ENCODE measurements around the gene PRR5L. TPM values are rescaled to one million over a fixed set of nuclear protein-coding genes. Genes with fewer than 3 reads are reported as not detected.

Gene PRR5L
- total RNA-seq, 2 experiments from 2014 or later, result 3.4 to 4.5 TPM

DNA sequence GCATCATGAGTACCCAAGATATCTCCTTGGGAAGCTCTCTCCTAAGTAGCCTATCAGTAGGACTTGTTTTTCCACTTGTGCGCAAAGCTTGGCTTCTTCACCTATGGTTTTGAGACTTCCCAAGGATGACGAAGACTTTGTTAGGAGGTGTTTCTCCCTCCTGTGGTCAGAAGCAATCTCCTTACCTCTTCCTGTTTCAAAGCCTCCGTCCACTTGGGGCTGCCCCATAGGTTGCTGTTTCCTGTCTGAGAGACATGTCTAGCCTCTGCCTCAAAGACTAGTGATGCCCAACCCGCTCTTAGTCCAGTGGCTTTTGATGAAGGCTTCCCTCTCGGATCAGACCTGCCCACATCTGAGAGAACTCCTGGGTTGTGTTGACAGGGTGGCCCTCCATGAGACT, 121.1 kb downstream of the PRR5L start:
- no peak for DNase-seq
- no peak overlapping the region for H3K27ac Mint-ChIP-seq

DNA sequence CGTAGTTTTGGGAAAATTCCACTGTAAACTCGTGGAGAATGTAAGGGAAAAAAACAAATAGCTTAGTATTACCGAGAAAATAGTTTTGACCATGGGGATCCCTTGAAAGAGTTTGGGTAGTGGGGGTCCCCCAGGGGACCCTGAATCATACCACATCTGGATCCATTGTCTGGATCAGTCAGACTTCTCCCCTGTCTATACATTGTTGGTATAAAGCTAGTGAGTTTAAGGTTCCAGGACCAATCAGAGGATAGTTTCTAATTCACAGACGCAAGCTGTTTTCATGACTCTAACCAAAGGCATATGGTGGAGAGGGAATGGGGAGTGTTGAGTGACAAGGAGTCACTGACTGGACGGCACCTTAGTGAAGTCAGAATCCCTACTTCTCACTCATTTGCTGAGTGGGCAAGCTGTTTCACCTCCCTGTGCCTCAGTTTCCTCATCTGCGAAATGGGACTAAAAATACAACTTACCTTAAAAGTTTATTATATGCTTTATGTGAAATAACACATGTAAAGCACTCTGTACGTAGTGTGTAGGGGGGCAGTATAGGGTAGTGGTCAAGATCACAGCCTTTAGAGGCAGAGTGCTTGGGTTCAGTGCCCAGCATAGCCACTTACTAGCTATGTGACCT, 123.8 kb downstream of the PRR5L start:
- peaks cover 17% of the 10 kb centered on the region for H3K27me3 Mint-ChIP-seq (ENCODE audit: low read depth)
- DNase-seq (no peak), ATAC-seq (no peak)
- no peaks in the 10 kb centered on the region for H3K9me3 Mint-ChIP-seq (ENCODE audit: insufficient read depth)
- H3K27ac Mint-ChIP-seq, result no peak overlapping the region
- H3K36me3 Mint-ChIP-seq (ENCODE audit: low read depth), result peaks cover 3% of the 10 kb centered on the region
- ChIA-PET POLR2A (interaction anchor here (1.0 to 1.3 kb wide), 2 partner anchors 10 to 30 kb away, joined by 3 read pairs; no protein-coding TSS in a partner anchor), CTCF (interaction anchor here (1.0 to 2.5 kb wide), 7 partner anchors 10 to 130 kb away, joined by 3 to 14 read pairs (median 3); no protein-coding TSS in a partner anchor)
- H3K4me1 Mint-ChIP-seq (ENCODE audit: low read depth), result peaks cover 37% of the 10 kb centered on the region
- no peak overlapping the region for H3K4me3 Mint-ChIP-seq

More for the DNA sequence above, 121.1 kb downstream of the PRR5L start:
- Mint-ChIP-seq H3K36me3 (ENCODE audit: low read depth) (peaks cover 7% of the 10 kb centered on the region), H3K4me3 (no peak overlapping the region), H3K27me3 (ENCODE audit: low read depth) (peaks cover 11% of the 10 kb centered on the region), H3K4me1 (ENCODE audit: low read depth) (peaks cover 41% of the 10 kb centered on the region), H3K9me3 (ENCODE audit: insufficient read depth) (no peaks in the 10 kb centered on the region)
- POLR2A ChIA-PET, result no interaction called here
- CTCF ChIA-PET, result interaction anchor here (1.6 kb wide), 1 partner anchor 37 kb away, joined by 3 read pairs; no protein-coding TSS in a partner anchor
- ATAC-seq, result no peak

DNA sequence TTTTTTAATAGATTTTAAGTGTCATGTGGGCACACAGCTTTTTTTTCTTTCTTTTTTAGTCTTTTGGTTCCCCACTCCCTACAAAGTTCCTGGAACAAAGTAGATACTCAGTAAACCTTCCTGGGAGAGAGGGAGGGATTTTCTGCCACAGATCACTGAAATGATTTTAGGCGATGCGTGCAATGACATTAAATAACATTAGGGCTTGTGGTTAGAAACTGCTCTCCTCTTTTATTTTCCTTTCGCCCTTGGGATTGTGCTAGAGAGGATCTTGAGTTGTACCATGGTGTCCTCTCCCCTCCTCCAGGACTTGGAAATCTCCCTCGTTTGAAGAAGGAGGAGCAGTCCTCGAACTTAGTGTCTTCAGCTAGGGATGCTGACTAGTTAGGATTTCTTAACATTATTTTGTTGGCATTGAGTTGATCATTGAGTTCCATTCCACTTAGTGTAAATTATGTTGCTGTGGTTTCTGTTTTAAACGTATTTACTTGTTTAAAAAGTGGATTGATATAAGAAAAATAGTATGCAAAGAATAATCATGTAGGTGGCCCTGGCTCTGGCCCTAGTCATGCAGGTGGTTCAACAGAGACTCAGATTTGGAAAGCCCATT, 125.6 kb downstream of the PRR5L start:
- no peaks in the 10 kb centered on the region for H3K36me3 Mint-ChIP-seq (ENCODE audit: low read depth)
- POLR2A ChIA-PET, result interaction anchor here (0.6 kb wide), 1 partner anchor 10 kb away, joined by 3 read pairs; no protein-coding TSS in a partner anchor
- CTCF ChIA-PET, result interaction anchor here (1.2 to 2.6 kb wide), 6 partner anchors 9 to 71 kb away, joined by 3 to 14 read pairs (median 4); no protein-coding TSS in a partner anchor
- ATAC-seq (no peak), DNase-seq (no peak)
- no peak overlapping the region for H3K27ac Mint-ChIP-seq
- H3K4me3 Mint-ChIP-seq, result no peak overlapping the region
- H3K27me3 Mint-ChIP-seq (ENCODE audit: low read depth), result peaks cover 17% of the 10 kb centered on the region
- H3K9me3 Mint-ChIP-seq (ENCODE audit: insufficient read depth), result no peaks in the 10 kb centered on the region
- peaks cover 33% of the 10 kb centered on the region for H3K4me1 Mint-ChIP-seq (ENCODE audit: low read depth)

DNA sequence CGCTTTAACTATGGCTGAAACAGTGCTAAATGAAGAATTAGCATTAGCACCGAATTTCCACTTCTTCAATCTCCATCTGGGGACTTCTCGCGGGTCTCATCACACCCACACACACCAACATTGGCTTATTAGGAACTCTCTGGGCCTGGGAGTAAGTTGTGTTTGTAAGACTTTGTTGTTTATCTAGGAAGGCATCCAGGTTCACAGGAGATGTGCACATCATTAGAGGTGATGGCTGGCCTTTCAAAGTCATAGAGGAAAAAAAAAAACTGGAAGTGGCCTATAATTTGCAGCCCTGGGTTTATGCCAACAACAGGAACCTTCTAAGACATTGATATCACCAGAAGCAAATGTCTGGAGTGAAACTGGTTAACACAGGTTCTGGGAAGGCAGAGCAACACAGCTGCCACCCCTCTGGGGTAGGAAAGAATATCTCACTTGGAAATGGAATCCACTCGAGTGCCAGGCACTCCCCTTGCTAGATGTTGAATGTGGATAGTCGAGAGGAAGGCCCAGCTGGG, 129.5 kb downstream of the PRR5L start:
- CTCF ChIA-PET, result no interaction called here
- no peak for ATAC-seq

DNA sequence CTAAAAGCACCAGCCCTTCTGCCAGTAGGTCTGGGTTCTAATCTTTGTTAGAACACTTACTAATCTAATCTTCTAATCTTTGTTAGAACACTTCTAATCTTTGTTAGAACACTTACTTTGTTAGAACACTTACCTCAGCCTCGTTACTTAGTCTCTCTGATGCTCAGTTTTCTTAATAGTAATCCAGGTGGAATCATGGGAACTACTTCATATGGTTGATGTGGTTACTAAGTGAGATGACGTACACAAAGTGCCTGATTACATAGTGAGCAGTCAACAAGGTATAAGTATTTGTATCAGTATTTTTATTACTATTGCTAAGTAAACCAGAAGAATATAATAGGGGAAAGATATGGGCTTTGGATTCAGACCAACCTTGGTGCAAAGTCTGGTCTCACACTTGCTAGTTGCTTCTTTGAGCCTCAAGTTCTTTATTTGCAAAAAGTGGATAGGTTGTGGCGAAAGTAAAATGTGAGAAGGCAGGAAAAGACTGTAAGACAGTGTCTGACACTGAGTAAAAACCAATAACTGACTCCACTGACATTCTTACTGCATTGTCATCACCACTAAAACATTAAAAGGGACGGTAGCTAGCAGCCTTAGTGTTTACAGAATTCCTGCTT, 130.2 kb downstream of the PRR5L start:
- peaks cover 9% of the 10 kb centered on the region for H3K27me3 Mint-ChIP-seq (ENCODE audit: low read depth)
- ChIA-PET CTCF (no interaction called here), POLR2A (no interaction called here)
- no peaks in the 10 kb centered on the region for H3K9me3 Mint-ChIP-seq (ENCODE audit: insufficient read depth)
- peaks cover 8% of the 10 kb centered on the region for H3K4me1 Mint-ChIP-seq (ENCODE audit: low read depth)
- no peak overlapping the region for H3K4me3 Mint-ChIP-seq
- ATAC-seq (no peak), DNase-seq (no peak)
- no peaks in the 10 kb centered on the region for H3K36me3 Mint-ChIP-seq (ENCODE audit: low read depth)
- H3K27ac Mint-ChIP-seq, result no peak overlapping the region

More for the DNA sequence above, 129.5 kb downstream of the PRR5L start:
- POLR2A ChIA-PET, result no interaction called here
- no peaks in the 10 kb centered on the region for H3K9me3 Mint-ChIP-seq (ENCODE audit: insufficient read depth)
- H3K4me3 Mint-ChIP-seq, result no peak overlapping the region
- no peak overlapping the region for H3K27ac Mint-ChIP-seq
- H3K4me1 Mint-ChIP-seq (ENCODE audit: low read depth), result peaks cover 15% of the 10 kb centered on the region
- H3K27me3 Mint-ChIP-seq (ENCODE audit: low read depth), result peaks cover 9% of the 10 kb centered on the region
- no peak for DNase-seq
- H3K36me3 Mint-ChIP-seq (ENCODE audit: low read depth), result no peaks in the 10 kb centered on the region

DNA sequence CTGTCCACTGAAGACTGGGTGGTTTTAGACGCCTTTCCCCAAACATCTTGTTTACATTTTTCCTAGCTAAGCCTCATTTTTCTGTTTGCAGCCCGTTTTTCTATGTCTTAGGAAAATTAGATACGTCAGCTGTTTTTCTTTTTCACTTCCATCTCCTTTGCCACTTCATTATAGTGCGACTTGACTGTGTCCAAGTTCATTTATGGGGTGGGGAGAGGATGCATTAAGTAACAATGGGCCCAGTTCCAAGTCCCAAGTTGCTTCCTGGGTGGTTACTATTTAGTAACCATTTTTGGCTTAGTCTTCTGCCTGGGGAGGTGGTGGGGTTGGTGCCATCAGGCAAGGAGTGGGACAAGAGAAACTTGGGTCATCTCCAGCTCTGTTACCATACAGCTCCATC, 131.0 kb downstream of the PRR5L start:
- CTCF ChIA-PET, result no interaction called here
- POLR2A ChIA-PET, result no interaction called here
- no peak overlapping the region for H3K27ac Mint-ChIP-seq

DNA sequence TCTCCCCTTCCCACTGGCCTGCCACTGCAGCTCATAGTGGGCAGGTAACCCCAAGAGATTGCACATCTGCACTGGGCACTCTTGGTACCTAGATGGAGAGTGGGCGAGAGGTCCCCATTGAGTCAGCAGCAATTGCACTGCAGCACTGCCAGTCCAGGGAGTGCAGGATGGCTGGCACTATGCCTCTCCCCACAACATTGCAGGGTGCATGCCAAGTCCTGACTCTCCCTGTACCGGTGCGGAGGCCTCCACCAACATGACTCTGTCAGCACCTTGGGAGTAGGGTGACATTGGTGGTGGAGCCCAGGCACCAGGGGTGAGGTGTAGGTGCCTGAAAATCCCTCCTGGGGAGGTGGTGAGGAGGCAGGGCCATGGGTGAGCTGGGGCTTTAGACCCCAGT, 131.8 kb downstream of the PRR5L start:
- DNase-seq (no peak), ATAC-seq (no peak)
- CTCF ChIA-PET, result no interaction called here
- H3K9me3 Mint-ChIP-seq (ENCODE audit: insufficient read depth), result no peaks in the 10 kb centered on the region
- no peaks in the 10 kb centered on the region for H3K4me1 Mint-ChIP-seq (ENCODE audit: low read depth)
- no peak overlapping the region for H3K27ac Mint-ChIP-seq
- H3K4me3 Mint-ChIP-seq, result no peak overlapping the region
- peaks cover 7% of the 10 kb centered on the region for H3K27me3 Mint-ChIP-seq (ENCODE audit: low read depth)
- no peaks in the 10 kb centered on the region for H3K36me3 Mint-ChIP-seq (ENCODE audit: low read depth)
- POLR2A ChIA-PET, result no interaction called here

More for the DNA sequence above, 131.0 kb downstream of the PRR5L start:
- H3K36me3 Mint-ChIP-seq (ENCODE audit: low read depth), result no peaks in the 10 kb centered on the region
- DNase-seq, result no peak
- H3K4me3 Mint-ChIP-seq, result no peak overlapping the region
- ATAC-seq, result no peak
- H3K4me1 Mint-ChIP-seq (ENCODE audit: low read depth), result peaks cover under 1% of the 10 kb centered on the region
- H3K27me3 Mint-ChIP-seq (ENCODE audit: low read depth), result peaks cover 7% of the 10 kb centered on the region
- no peaks in the 10 kb centered on the region for H3K9me3 Mint-ChIP-seq (ENCODE audit: insufficient read depth)

DNA sequence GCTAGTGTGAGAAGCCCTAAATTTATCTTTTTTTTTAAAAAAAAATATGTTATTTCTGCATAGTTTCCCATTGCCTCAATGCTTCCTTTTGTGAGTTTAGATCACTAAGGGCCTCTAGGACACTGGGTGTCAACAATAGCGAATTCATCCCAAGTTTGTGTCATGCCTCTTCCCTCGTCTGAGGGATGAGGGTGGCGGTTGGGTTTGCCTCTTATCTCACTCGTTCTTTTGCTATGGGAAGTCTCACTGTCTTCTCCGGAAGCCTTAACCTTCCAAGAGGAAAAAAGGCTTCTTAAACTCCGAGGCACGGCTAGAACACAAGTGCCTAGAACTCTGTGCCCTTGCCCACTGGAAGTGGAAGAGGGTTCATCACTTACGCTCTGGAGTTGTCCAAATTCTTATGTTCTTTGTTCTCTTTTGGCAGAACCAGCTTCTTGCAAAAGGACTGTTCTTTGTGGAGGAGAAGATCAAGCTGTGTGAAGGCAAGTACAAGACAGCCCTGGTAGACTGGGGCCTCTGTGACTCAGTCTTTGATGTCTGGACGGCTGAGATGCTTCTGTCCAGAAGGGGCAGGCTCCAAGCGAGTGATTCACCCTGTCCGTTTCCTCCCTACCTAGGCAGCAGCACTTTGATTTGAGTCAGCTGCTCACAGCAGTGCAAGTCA, 135.5 kb downstream of the PRR5L start:
- CTCF ChIA-PET, result interaction anchor here (0.8 to 1.3 kb wide), 3 partner anchors 11 to 61 kb away, joined by 3 to 4 read pairs (median 4); no protein-coding TSS in a partner anchor
- no peaks in the 10 kb centered on the region for H3K4me1 Mint-ChIP-seq (ENCODE audit: low read depth)

DNA sequence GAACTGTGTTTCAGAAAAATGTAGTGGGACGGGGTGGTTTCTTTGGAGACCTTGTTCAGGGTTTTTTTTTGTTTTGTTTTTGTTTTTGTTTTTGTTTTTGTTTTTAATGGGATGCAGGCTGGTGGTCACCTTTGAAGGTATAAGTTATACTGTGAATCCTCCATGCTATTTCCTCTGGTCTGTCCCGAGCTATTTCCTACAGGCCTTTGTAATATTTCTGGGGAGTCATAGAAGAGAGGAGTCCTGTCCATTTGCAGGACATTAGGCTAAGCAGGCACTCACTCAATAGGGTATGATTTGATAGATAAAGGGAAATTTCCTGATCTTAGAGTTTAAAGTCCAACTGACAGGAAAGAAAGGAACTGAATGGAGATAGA, 136.0 kb downstream of the PRR5L start:
- no peak for ATAC-seq
- POLR2A ChIA-PET, result interaction anchor here (1.0 kb wide), 1 partner anchor 11 kb away, joined by 3 read pairs; no protein-coding TSS in a partner anchor

More for the DNA sequence above, 135.5 kb downstream of the PRR5L start:
- H3K27ac Mint-ChIP-seq, result no peak overlapping the region
- POLR2A ChIA-PET, result interaction anchor here (1.0 kb wide), 1 partner anchor 10 kb away, joined by 3 read pairs; no protein-coding TSS in a partner anchor
- no peaks in the 10 kb centered on the region for H3K36me3 Mint-ChIP-seq (ENCODE audit: low read depth)
- no peak overlapping the region for H3K4me3 Mint-ChIP-seq
- no peak for DNase-seq
- ATAC-seq, result no peak
- H3K9me3 Mint-ChIP-seq (ENCODE audit: insufficient read depth), result no peaks in the 10 kb centered on the region
- peaks cover 12% of the 10 kb centered on the region for H3K27me3 Mint-ChIP-seq (ENCODE audit: low read depth)

DNA sequence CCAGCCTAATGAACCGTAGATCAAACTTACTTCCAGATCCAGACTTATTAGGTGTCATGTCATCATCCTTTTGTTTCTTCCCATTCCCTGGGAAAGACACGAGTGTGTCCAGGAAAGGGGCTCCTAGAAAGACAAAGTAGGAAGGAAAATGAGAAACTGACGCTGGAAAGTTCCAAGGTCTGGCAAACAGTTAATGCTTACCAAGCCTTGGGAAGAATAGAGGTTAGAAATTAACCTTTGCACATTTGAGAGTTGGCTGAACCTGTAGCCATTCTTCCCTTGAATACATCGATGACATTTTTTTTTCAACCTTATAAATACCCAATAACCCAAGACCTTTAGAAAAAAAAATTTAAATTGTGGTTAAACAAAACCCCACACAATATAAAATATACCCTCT, 136.7 kb downstream of the PRR5L start:
- H3K27me3 Mint-ChIP-seq (ENCODE audit: low read depth), result peaks cover 18% of the 10 kb centered on the region
- no peak overlapping the region for H3K27ac Mint-ChIP-seq
- no peaks in the 10 kb centered on the region for H3K36me3 Mint-ChIP-seq (ENCODE audit: low read depth)
- H3K4me3 Mint-ChIP-seq, result no peak overlapping the region
- CTCF ChIA-PET, result no interaction called here
- DNase-seq (no peak), ATAC-seq (no peak)
- H3K9me3 Mint-ChIP-seq (ENCODE audit: insufficient read depth), result no peaks in the 10 kb centered on the region
- POLR2A ChIA-PET, result no interaction called here
- no peaks in the 10 kb centered on the region for H3K4me1 Mint-ChIP-seq (ENCODE audit: low read depth)

More for the DNA sequence above, 136.0 kb downstream of the PRR5L start:
- no peak for DNase-seq
- Mint-ChIP-seq H3K9me3 (ENCODE audit: insufficient read depth) (no peaks in the 10 kb centered on the region), H3K27me3 (ENCODE audit: low read depth) (peaks cover 13% of the 10 kb centered on the region), H3K4me1 (ENCODE audit: low read depth) (no peaks in the 10 kb centered on the region), H3K36me3 (ENCODE audit: low read depth) (no peaks in the 10 kb centered on the region), H3K4me3 (no peak overlapping the region), H3K27ac (no peak overlapping the region)
- CTCF ChIA-PET, result interaction anchor here (0.8 to 1.3 kb wide), 2 partner anchors 11 to 61 kb away, joined by 3 to 4 read pairs; no protein-coding TSS in a partner anchor

DNA sequence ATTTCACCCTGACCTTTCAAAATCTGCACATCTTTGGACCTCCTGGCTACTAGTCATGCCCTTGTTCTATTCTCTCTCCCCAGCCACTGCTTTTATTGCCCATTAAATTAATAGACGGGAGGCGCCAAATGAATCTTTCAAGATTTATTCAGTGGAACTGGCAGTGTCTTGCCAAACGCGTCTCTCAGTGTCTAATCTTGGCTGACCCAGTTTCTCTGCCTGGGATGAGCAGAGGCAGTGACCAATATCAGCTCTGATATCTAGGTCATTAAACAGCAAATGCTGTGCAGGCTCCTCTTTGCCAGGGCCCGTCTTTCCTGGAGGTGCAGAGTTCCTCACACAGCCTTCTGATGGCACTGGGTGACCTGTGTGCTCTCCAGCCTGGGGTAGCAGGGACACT, 140.0 kb downstream of the PRR5L start:
- H3K9me3 Mint-ChIP-seq (ENCODE audit: insufficient read depth), result peaks cover 3% of the 10 kb centered on the region
- ATAC-seq, result no peak
- no peaks in the 10 kb centered on the region for H3K36me3 Mint-ChIP-seq (ENCODE audit: low read depth)
- H3K27me3 Mint-ChIP-seq (ENCODE audit: low read depth), result peaks cover 28% of the 10 kb centered on the region
- ChIA-PET CTCF (no interaction called here), POLR2A (no interaction called here)
- no peak overlapping the region for H3K4me3 Mint-ChIP-seq
- H3K27ac Mint-ChIP-seq, result no peak overlapping the region
- H3K4me1 Mint-ChIP-seq (ENCODE audit: low read depth), result no peaks in the 10 kb centered on the region
- DNase-seq, result no peak
